Gastrocnemius medialis (tissue), 4 donors: ENCODE data around the gene PTPRN2. TPM values are rescaled to one million over a fixed set of nuclear protein-coding genes. Genes with fewer than 3 reads are reported as not detected.

ENCODE experiments used
- ATAC-seq, 2 donors: fragments of 150-250 bp; one replicate each; pipeline ENCODE4 v1.9.1; 2016
- DNase-seq, 2 donors: peaks; one replicate each; pipeline ENCODE4 v3.0.0-alpha.2; 2019
- H3K27ac ChIP-seq, 4 donors: fragments of 200-600 bp; sonication (generic); 1 replicate in 1 of 4; 2 replicates in 3 of 4; pipeline ENCODE4 v1.5.1; 2016 to 2018; ENCODE audit warnings: mild to moderate bottlenecking in 2 of 4, moderate library complexity in 1 of 4
- H3K27me3 ChIP-seq, 3 donors: fragments of 200-600 bp; sonication (generic) in 2 of 3; 1 replicate in 1 of 3; 2 replicates in 2 of 3; pipeline versions ENCODE4 v1.5.1 to v1.6.0; 2016 to 2019; ENCODE audit warnings: mild to moderate bottlenecking in 1 of 3, moderate library complexity in 1 of 3
- H3K36me3 ChIP-seq, 2 donors: fragments of 200-600 bp; sonication (generic) in 1 of 2; one replicate each; pipeline ENCODE4 v1.5.1; 2017 to 2018
- H3K4me1 ChIP-seq, 2 donors: fragments of 200-600 bp; sonication (generic) in 1 of 2; one replicate each; pipeline ENCODE4 v1.5.1; 2016 to 2017; ENCODE audit warnings: mild to moderate bottlenecking in 2 of 2
- H3K4me3 ChIP-seq, 4 donors: fragments of 200-600 bp; sonication (generic) in 3 of 4; 1 replicate in 1 of 4; 2 replicates in 3 of 4; pipeline ENCODE4 v1.5.1; 2016 to 2019; ENCODE audit warnings: mild to moderate bottlenecking in 2 of 4
- H3K9me3 ChIP-seq, 3 donors: fragments of 200-600 bp; sonication (generic) in 2 of 3; 1 replicate in 1 of 3; 2 replicates in 2 of 3; pipeline ENCODE4 v1.5.1; 2016 to 2019
- CTCF ChIP-seq, 5 experiments: fragments of 450-650 bp in 3 of 5; fragments of 200-600 bp in 2 of 5; sonication (generic) in 2 of 5; IDR thresholded peaks in 4 of 5; conservative IDR thresholded peaks in 1 of 5; 1 replicate in 4 of 5; 2 replicates in 1 of 5; pipeline ENCODE4 v1.5.1; 2016 to 2019; ENCODE audit warnings: antibody characterized with exemption in 5 of 5, mild to moderate bottlenecking in 3 of 5, moderate library complexity in 3 of 5
- POLR2A ChIP-seq, 2 donors: fragments of 450-650 bp; IDR thresholded peaks; one replicate each; pipeline ENCODE4 v1.6.1; 2017; ENCODE audit warnings: antibody characterized with exemption in 2 of 2, mild to moderate bottlenecking in 2 of 2, moderate library complexity in 2 of 2
- in situ Hi-C, 4 donors: fragments of 200-750 bp; cut with MboI; loops; one replicate each; pipeline versions ENCODE4 v1.15.0 to v1.8.0; 2017; ENCODE audit warnings: low sequenced_read_pairs in 4 of 4
- intact Hi-C: fragments of 100-400 bp; cut with DNase I; formaldehyde crosslinking; loops from one replicate; pipeline ENCODE4 v1.15.1; 2023; ENCODE audit warnings: low total_unique reads
- total RNA-seq, 4 donors: library from RNA; depleted of rRNA; stranded (reverse); fragments of >200 nt; gene quantifications; one replicate each; pipeline versions ENCODE4 v1.1.0 to v1.2.3, GENCODE V29; 2016

PTPRN2 gene
- total RNA-seq, 4 donors from 2014 or later = 0.66 to 0.85 (median 0.81) TPM

- Histone ChIP-seq H3K4me1 (no peaks in the 10 kb centered on the region), H3K9me3 (no peaks in the 10 kb centered on the region), H3K4me3 (no peak overlapping the region), H3K27me3 (peaks cover 0 to 3% (median 0%) of the 10 kb centered on the region in 3 donors), H3K36me3 (no peaks in the 10 kb centered on the region), H3K27ac (no peak overlapping the region)
- ATAC-seq (no peak), DNase-seq (no peak)
- no peak for TF ChIP-seq CTCF (IDR thresholded peaks at IDR 0.05 in 4 of 5, conservative IDR thresholded peaks at IDR 0.05 in 1 of 5)
- in situ Hi-C loops = no loop called here
- intact Hi-C loops = no loop called here
Observed at GRCh38 chr7:157653827-157654207, 933.8 kb downstream of the PTPRN2 start.

GRCh38 chr7:157652954-157653826 lies 934.4 kb downstream of the PTPRN2 start:
- H3K27ac ChIP-seq = no peak overlapping the region
- H3K4me1 ChIP-seq = no peaks in the 10 kb centered on the region
- in situ Hi-C loops (no loop called here), intact Hi-C loops (no loop called here)
- no peaks in the 10 kb centered on the region for H3K36me3 ChIP-seq
- DNase-seq = no peak
- TF ChIP-seq POLR2A (IDR thresholded peaks at IDR 0.05) = no peak
- no peak for TF ChIP-seq CTCF (IDR thresholded peaks at IDR 0.05 in 4 of 5, conservative IDR thresholded peaks at IDR 0.05 in 1 of 5)
- H3K9me3 ChIP-seq = no peaks in the 10 kb centered on the region
- ATAC-seq = no peak
- no peak overlapping the region for H3K4me3 ChIP-seq
- H3K27me3 ChIP-seq = no peaks in the 10 kb centered on the region

DNA sequence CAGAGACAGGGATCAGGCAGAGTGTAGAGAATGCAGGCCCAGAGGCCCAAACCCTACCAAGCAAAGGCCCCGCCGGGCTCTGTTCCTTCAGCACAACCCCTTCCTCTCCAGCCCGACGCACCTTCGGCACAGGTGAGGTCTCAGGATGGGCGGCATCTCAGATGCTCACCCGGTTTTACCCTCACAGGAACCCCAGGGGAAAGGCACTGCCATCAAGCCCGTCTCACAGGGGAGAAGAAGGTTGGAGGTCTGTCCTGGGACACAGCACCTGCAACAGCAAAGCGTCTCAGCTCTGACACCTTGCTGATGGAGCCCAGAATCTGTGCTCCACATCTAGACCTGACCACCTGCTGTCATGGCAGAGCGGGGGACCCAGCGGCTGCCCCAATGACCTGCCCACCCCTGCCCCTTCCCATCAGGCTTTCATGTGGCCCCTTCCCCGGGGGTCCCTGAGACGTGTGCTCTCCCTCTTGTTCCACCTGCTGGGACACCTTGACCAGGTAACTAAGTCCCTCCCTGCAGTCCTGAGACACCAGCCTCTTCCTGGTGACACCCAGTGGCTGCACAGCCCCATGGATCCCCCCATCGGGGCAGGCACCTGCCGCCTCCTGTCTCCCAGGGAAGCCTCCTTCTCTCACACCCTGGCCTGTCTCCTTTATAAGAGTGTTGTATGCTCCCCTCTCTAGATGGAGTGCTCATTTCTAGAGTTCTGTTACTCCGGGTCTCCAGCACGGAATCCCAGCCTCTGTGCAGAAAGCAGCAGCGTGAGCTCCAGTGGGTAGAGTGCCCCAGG lies 935.3 kb downstream of the PTPRN2 start:
- no peaks in the 10 kb centered on the region for H3K9me3 ChIP-seq
- H3K27ac ChIP-seq = no peak overlapping the region
- no peak for DNase-seq
- H3K4me1 ChIP-seq = no peaks in the 10 kb centered on the region
- intact Hi-C loops (no loop called here), in situ Hi-C loops (no loop called here)
- no peaks in the 10 kb centered on the region for H3K27me3 ChIP-seq
- no peak for ATAC-seq
- H3K4me3 ChIP-seq = no peak overlapping the region
- no peaks in the 10 kb centered on the region for H3K36me3 ChIP-seq
- TF ChIP-seq CTCF (IDR thresholded peaks at IDR 0.05 in 4 of 5, conservative IDR thresholded peaks at IDR 0.05 in 1 of 5) (no peak), POLR2A (IDR thresholded peaks at IDR 0.05) (no peak)

DNA sequence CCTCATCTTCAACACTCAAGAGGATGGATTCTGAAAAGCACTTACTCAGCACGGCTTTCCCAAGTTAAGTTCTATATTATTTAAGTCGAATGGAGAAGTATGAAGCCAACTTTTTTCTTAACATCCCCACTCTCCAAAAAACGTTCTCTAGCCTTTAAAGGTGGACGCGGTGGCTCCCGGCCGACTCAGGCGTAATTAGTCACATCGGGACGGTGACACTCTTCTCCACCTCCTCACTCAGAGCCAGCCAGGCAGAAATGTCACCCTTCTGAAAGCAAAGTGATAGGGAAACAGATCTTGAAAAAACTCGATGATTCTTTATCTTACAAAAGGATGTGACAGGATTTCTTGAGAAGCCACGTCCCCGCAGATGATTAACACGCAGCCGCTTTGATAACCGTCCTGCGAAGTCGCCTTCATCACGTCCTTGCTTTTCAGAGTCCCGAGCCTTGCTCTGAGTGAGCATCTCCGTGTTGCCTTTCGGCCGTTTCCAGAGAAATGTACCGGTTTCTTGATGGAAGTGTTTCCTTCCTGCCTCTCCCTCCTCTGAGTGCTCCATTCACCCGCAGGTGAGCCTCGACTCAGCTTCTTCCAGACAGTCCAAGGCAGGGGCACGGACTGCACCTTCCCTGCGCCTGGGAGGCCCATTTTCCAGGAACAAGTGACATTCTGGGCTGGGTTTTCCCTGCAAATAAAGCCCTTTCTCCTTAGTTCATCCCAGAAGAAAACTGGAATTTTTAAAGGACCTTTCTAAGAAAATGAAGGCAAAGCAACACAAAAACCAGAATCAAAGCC lies 936.1 kb downstream of the PTPRN2 start:
- DNase-seq (no peak), ATAC-seq (no peak)
- TF ChIP-seq CTCF (IDR thresholded peaks at IDR 0.05 in 4 of 5, conservative IDR thresholded peaks at IDR 0.05 in 1 of 5) = no peak
- no peak for TF ChIP-seq POLR2A (IDR thresholded peaks at IDR 0.05)
- intact Hi-C loops = no loop called here
- Histone ChIP-seq H3K4me3 (no peak overlapping the region), H3K36me3 (no peaks in the 10 kb centered on the region), H3K4me1 (no peaks in the 10 kb centered on the region), H3K9me3 (no peaks in the 10 kb centered on the region), H3K27me3 (no peaks in the 10 kb centered on the region), H3K27ac (no peak overlapping the region)
- in situ Hi-C loops = no loop called here
